ENCODE measurements around the gene ZNF143.

The ZNF143 gene

GRCh38 chr11:9455722-9456121 is 5.1 kb upstream of the ZNF143 start:
- no peak for TF ChIP-seq REST (IDR thresholded peaks at IDR 0.05; ENCODE audit: insufficient read depth in 1 of 2, low read depth in 2 of 2, low read length in 2 of 2)
- TF ChIP-seq TAF1 (IDR thresholded peaks at IDR 0.05; ENCODE audit: borderline replicate concordance, insufficient read depth, low read length): no peak
- TF ChIP-seq SIN3A (IDR thresholded peaks at IDR 0.05; ENCODE audit: borderline replicate concordance, insufficient read depth, low read length): no peak
- TF ChIP-seq FOXP2 (optimal IDR thresholded peaks at IDR 0.05; ENCODE audit: borderline replicate concordance, extremely low read depth, extremely low read length, insufficient read depth): no peak
- no peak for TF ChIP-seq POLR2AphosphoS5 (IDR thresholded peaks at IDR 0.05; ENCODE audit: low read depth, low read length)

GRCh38 chr11:9459667-9460321 is 1.0 kb upstream of the ZNF143 start:
- no peak for TF ChIP-seq REST (IDR thresholded peaks at IDR 0.05; ENCODE audit: insufficient read depth in 1 of 2, low read depth in 2 of 2, low read length in 2 of 2)
- TF ChIP-seq FOXP2 (optimal IDR thresholded peaks at IDR 0.05; ENCODE audit: borderline replicate concordance, extremely low read depth, extremely low read length, insufficient read depth): no peak
- no peak for TF ChIP-seq SIN3A (IDR thresholded peaks at IDR 0.05; ENCODE audit: borderline replicate concordance, insufficient read depth, low read length)
- TF ChIP-seq TAF1 (IDR thresholded peaks at IDR 0.05; ENCODE audit: borderline replicate concordance, insufficient read depth, low read length): no peak
- no peak for TF ChIP-seq POLR2AphosphoS5 (IDR thresholded peaks at IDR 0.05; ENCODE audit: low read depth, low read length)

GRCh38 chr11:9461063-9461759 is 399 bp downstream of the ZNF143 start:
- TF ChIP-seq FOXP2 (optimal IDR thresholded peaks at IDR 0.05; ENCODE audit: borderline replicate concordance, extremely low read depth, extremely low read length, insufficient read depth) (no peak), TAF1 (IDR thresholded peaks at IDR 0.05; ENCODE audit: borderline replicate concordance, insufficient read depth, low read length) (peak; percentile 97; the same call in 1 of the 2 replicates), POLR2AphosphoS5 (IDR thresholded peaks at IDR 0.05; ENCODE audit: low read depth, low read length) (peak; percentile 97), SIN3A (IDR thresholded peaks at IDR 0.05; ENCODE audit: borderline replicate concordance, insufficient read depth, low read length) (peak; percentile 72; the same call in 1 of the 2 replicates), REST (IDR thresholded peaks at IDR 0.05; ENCODE audit: insufficient read depth in 1 of 2, low read depth in 2 of 2, low read length in 2 of 2) (peak; percentile 6 to 75; a peak in 2 of 4 replicates)

GRCh38 chr11:9461760-9462134 is 935 bp downstream of the ZNF143 start:
- TF ChIP-seq TAF1 (IDR thresholded peaks at IDR 0.05; ENCODE audit: borderline replicate concordance, insufficient read depth, low read length) (no peak), REST (IDR thresholded peaks at IDR 0.05; ENCODE audit: insufficient read depth in 1 of 2, low read depth in 2 of 2, low read length in 2 of 2) (no peak), POLR2AphosphoS5 (IDR thresholded peaks at IDR 0.05; ENCODE audit: low read depth, low read length) (no peak), SIN3A (IDR thresholded peaks at IDR 0.05; ENCODE audit: borderline replicate concordance, insufficient read depth, low read length) (no peak), FOXP2 (optimal IDR thresholded peaks at IDR 0.05; ENCODE audit: borderline replicate concordance, extremely low read depth, extremely low read length, insufficient read depth) (no peak)

Measured in PFSK-1 (cell line).